IPS-11a (cell line): Measurements from ENCODE around the gene SMIM14.
"Not testable (repeated sequence)": the region's sequence is repeated elsewhere in the genome, so short reads cannot be mapped to it uniquely, and the experiment has no call there.

Experiments used
- H3K4me3 ChIP-seq: one replicate; pipeline ENCODE4 v1.5.1; 2013; ENCODE audit warnings: low read depth, low read length, control low read depth

Gene SMIM14

GRCh38 chr4:39606747-39607146, 31.9 kb downstream of the SMIM14 start:
- no peak overlapping the region for H3K4me3 ChIP-seq

DNA sequence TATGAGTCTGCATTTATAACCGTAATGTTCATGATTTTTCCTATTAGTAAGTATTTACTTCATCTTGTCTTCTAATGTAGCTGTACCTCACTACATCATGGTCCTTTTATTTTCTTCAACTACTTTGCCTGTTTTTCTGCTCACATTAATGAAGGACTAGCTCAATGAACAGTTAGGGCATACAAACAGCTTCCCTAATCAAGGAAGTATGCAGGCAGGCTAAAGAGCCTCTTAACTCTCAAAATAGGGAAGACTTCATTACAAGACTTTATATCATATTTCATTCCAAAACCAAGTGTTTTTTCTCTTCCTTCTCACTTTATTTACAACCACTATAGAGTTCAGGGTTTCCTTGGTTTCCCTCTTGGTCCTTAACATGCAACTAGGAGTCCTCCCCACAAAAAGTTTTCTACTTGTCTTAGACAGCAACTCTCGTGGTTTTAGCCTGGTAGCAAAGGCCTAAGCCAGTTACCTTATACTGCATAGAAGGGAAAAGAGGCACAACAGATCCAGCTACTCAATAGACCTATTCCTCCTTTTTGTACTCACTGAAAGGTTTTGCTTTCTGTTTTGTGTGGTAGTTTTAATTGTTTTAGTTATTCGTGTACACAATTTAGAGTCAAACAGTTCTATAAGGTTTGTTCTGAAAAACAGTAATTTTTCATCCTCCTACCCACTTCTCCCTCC, 40.8 kb downstream of the SMIM14 start:
- no peak overlapping the region for H3K4me3 ChIP-seq

- H3K4me3 ChIP-seq, result no peak overlapping the region
Observed at GRCh38 chr4:39596971-39597370, 41.7 kb downstream of the SMIM14 start.

GRCh38 chr4:39591290-39591689, 47.4 kb downstream of the SMIM14 start:
- H3K4me3 ChIP-seq, result no peak overlapping the region

DNA sequence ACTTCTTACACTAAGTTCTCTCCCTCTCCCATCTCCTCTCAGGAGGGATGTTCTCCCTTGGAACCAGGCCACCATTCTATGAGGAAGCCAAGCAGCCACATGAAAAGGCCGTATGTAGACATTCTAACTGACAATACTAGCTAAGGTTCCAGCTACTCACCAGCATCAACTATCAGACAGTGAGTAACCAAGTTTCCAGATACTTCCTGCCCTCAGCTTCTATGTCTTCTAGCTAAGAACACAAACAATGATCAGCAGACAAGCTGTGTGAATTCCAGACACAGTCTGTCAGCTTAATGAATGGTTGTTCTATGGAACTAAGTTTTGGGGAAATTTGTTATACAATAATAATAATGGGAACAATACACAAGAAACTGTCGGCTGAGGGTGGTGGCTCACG, 50.8 kb downstream of the SMIM14 start:
- H3K4me3 ChIP-seq, result no peak overlapping the region

GRCh38 chr4:39574946-39575345, 63.7 kb downstream of the SMIM14 start:
- no peak overlapping the region for H3K4me3 ChIP-seq

- no peak overlapping the region for H3K4me3 ChIP-seq
Observed at GRCh38 chr4:39571504-39571903, 67.2 kb downstream of the SMIM14 start.

- H3K4me3 ChIP-seq, result no peak overlapping the region
Observed at GRCh38 chr4:39571054-39571453, 67.6 kb downstream of the SMIM14 start.

DNA sequence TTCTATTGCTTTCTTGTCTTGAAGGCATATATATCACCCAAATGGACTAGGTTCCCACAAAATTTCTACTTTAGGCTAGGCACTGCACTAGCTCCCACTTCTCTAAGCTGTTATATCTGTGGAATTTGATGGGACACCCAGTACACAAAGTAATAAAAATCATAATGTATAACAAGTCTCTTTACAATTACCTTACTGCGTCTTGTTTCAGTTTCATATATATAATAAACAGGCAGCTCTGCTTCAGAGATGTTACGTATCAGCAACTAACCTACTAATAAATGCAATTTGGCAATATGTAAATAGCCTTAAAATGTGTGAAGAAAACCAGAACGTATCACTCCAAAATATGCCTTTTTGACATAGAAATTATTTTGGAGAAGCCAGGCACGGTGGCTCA, 69.5 kb downstream of the SMIM14 start:
- H3K4me3 ChIP-seq, result no peak overlapping the region

DNA sequence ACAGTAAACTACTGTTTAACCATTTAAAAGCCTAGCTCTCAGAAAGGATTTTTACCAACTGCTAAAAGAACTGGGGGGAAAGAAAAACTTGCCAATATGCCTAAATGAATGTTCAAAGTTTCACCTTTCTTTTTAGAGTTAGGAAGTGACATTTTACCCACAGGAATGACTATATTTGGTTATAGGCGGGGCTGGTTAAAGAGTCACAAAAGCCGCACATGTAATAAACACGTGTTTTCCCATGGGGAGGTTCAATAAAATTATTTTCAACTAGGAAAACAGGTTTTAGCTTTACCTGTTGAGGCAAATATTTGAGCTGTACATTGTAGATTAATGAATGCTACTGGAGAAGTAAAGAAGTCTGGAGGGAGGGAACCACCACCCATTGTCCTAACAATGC, 69.9 kb downstream of the SMIM14 start:
- no peak overlapping the region for H3K4me3 ChIP-seq

GRCh38 chr4:39565878-39566600, 72.6 kb downstream of the SMIM14 start:
- H3K4me3 ChIP-seq, result no peak overlapping the region

DNA sequence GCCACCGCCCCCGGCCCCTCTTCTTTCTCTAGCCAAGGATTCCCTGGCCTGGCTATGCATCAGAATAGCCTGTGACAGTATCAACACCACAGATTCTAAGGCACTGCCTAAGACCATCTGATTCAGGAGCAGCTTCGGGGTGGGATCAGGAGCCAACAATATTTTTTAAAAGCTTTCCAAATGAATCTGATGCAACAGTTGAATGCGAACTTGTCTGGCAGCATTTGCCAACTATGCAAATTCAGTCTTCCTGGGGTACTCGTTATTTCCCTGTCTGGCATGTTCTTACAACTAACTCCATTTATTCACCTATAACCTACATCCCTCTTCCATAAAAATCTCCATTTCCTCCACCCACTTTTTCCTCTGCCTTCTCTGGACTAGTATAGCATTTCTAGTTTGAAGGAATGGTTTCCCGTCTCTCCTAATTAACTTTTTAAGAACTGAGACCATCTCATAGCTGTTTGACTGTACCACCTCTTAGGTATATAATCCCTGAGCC, 75.3 kb downstream of the SMIM14 start:
- H3K4me3 ChIP-seq, result no peak overlapping the region

DNA sequence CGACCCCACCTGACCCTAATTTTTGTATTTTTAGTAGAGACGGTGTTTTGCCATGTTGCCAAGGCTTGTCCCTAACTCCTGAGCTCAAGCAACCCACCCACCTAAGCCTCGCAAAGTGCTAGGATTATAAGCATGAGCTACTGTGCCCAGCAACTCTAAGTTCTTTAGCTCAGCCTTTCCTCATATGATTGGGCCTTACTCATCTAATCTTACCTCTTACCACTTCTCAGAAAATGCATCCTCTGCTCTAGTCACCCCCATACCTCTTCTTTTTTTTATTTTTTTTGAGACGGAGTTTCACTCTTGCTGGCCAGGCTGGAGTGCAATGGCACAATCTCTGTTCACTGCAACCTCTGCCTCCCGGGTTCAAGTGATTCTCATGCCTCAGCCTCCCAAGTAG, 75.9 kb downstream of the SMIM14 start:
- H3K4me3 ChIP-seq, result no peak overlapping the region

GRCh38 chr4:39559626-39560025, 79.0 kb downstream of the SMIM14 start:
- no peak overlapping the region for H3K4me3 ChIP-seq

DNA sequence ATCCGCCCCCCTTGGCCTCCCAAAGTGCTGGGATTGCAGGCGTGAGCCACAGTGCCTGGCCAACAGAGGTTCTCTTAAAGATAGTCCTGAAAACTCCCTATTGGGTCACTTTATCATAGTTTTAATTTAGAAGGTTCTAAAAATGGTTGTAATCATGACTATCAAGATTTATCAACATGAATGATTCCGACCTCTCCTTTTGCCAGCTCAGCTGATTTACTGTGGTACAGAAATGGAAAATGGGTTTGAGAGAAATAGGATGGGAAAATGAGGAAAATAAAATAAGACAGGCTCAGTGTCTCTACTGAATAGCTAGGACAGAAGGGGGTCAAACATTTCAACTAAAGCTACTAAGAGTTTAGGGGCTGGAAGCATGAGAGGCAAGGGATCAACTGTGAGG, 83.2 kb downstream of the SMIM14 start:
- no peak overlapping the region for H3K4me3 ChIP-seq

DNA sequence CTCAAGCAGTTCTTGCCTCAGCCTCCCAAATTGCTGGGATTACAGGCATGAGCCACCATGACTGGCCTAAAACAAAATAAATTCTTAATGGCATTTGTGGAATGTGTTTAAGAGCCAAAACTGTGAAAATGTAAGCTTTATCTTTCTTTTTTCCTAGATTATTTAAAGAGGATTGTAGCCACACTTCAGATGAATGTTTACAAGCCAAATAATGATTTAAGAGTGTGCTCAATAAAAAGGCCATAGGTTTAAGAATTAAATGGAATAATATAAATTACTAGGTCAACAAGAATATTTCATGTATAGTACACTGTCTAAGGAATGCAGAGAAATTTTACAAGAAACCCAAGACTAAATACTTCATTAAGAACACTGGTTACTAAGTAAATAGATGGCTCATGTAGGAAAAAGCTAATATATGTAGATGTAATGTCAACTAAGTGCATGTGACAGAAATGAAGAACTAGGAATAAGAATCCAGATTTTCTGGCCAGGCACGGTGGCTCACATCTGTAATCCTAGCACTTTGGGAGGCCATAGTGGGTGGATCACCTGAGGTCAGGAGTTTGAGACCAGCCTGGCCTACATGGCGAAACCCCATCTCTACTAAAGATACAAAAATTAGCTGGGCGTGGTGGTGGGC, 90.1 kb downstream of the SMIM14 start:
- H3K4me3 ChIP-seq, result no peak overlapping the region

DNA sequence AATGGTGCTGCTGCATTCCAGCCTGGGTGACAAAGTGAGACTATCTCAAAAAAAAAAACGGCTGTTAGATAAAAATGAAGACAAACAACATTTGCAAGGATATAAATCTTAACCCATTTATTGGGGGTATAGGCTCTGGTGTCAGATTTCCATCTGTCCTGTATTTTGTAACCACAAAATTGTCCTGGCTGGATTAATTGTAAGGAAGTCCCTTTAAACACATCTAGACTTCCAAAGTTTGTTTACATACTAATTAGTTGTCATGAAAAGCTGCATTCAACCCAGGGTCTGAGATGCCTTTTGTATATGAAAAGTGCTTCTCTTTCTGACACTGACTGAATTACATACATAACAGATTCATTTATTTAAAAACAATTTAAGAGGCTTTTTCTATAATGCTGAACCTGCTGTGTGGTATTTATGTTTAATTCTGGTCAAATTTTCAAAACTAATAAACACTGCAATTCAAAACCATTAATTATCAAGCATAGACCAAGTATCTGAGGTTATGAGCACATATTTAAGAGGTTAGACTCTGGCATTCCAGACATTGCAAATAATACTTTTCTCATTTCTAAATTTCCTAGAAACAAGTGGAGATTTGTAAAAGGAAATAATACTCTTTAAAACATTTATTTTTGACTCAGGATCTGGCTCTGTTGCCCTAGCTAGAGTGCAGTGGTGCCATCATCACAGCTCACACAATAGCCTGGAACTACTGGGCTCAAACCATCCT, 93.9 kb downstream of the SMIM14 start:
- H3K4me3 ChIP-seq, result no peak overlapping the region

DNA sequence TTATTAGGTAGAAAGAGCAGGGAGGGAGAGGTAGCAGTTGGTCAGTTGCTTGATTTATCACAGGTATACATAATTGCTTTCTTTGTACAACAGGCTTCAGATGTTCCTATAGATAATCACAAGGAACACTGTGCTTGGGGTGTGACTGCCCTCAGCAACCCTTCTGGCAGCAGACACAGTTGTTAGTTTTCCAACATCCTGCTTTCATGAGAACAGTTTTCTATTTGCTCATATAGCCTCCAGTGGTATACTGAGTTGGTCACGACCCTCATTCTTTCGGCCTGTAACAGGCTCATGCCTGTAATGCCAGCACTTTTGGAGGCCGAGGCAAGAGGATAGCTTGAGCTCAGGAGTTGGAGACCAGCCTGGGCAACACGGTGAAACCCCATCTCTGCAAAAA, 94.6 kb downstream of the SMIM14 start:
- not testable (repeated sequence) for H3K4me3 ChIP-seq

GRCh38 chr4:39543034-39543433, 95.6 kb downstream of the SMIM14 start:
- no peak overlapping the region for H3K4me3 ChIP-seq

DNA sequence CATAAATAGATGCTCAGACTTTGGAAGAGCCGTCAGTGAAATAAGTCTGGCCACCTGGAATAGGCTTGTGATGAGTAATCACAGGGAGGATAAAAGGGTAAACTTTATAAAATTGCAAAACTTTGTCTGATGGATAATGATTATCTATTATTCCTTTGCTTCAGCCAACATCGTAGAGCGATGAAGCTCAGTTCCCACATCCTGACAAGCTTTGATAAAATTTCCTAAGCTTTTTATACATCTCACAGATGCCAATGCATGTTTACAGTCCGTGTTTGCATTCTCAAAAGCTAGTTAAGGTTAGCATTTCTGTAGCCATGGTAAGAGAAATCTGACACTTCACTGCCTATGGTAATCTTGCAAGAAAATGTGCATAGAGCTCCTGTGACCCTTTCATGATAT, 96.1 kb downstream of the SMIM14 start:
- no peak overlapping the region for H3K4me3 ChIP-seq

GRCh38 chr4:39541987-39542610, 96.6 kb downstream of the SMIM14 start:
- no peak overlapping the region for H3K4me3 ChIP-seq
